Thymus (tissue), 11 donors: ENCODE results near the gene ARRB2. TPM values are rescaled to one million over a fixed set of nuclear protein-coding genes. Genes with fewer than 3 reads are reported as not detected.
A peak's percentile ranks its signal among the peaks of the same experiment; 100 is the strongest.
"Not testable (repeated sequence)": the region's sequence is repeated elsewhere in the genome, so short reads cannot be mapped to it uniquely, and the experiment has no call there.

Experiments used
- DNase-seq, 9 donors: peaks; one replicate each; pipeline ENCODE4 v3.0.0-alpha.2; 2013; ENCODE audit warnings: low spot score in 9 of 9, low read depth in 6 of 9, missing footprints in 1 of 9
- H3K27ac ChIP-seq, 2 donors: one replicate each; pipeline ENCODE4 v1.5.1; 2013; ENCODE audit warnings: control low read depth in 1 of 2, low read depth in 1 of 2, low read length in 1 of 2, mild to moderate bottlenecking in 1 of 2, moderate library complexity in 1 of 2
- H3K27me3 ChIP-seq, 2 donors: one replicate each; pipeline ENCODE4 v1.5.1; 2013; ENCODE audit warnings: low read length in 1 of 2; ENCODE audit not compliant: control insufficient read depth in 2 of 2, insufficient read depth in 1 of 2
- H3K36me3 ChIP-seq, 2 donors: one replicate each; pipeline ENCODE4 v1.5.1; 2013; ENCODE audit warnings: low read length in 1 of 2, mild to moderate bottlenecking in 1 of 2, moderate library complexity in 1 of 2; ENCODE audit not compliant: control insufficient read depth in 2 of 2, insufficient read depth in 2 of 2
- H3K4me1 ChIP-seq, 2 donors: one replicate each; pipeline ENCODE4 v1.5.1; 2013; ENCODE audit warnings: low read length in 2 of 2; ENCODE audit not compliant: control insufficient read depth in 2 of 2, insufficient read depth in 2 of 2
- H3K4me3 ChIP-seq, 2 donors: one replicate each; pipeline ENCODE4 v1.5.1; 2013; ENCODE audit warnings: low read length in 2 of 2, control low read depth in 1 of 2, mild to moderate bottlenecking in 1 of 2
- H3K9me3 ChIP-seq, 2 donors: one replicate each; pipeline ENCODE4 v1.5.1; 2013; ENCODE audit warnings: low read length in 1 of 2, mild to moderate bottlenecking in 1 of 2; ENCODE audit not compliant: control insufficient read depth in 2 of 2, insufficient read depth in 1 of 2
- WGBS: extraction: QIAGEN DNeasy Blood & Tissue Kit; methylation state at CpG from one replicate; pipeline ENCODE4 v1.1.7; 2013; 5-methylcytosine and 5-hydroxymethylcytosine counted together
- polyA plus RNA-seq: library from polyadenylated mRNA; stranded (reverse); fragments of 200-250 nt; gene quantifications from one replicate; pipeline ENCODE4 v1.2.3, GENCODE V29; 2013
- total RNA-seq: library from RNA; stranded (reverse); fragments of 120-200 nt; gene quantifications from one replicate; pipeline ENCODE4 v1.2.4, GENCODE V29; 2013
- donor health status: healthy.

Gene ARRB2
- total and polyA plus RNA-seq, 2 donors: 60.2 to 91.2 TPM

GRCh38 chr17:4706121-4706520 is 4.3 kb upstream of the ARRB2 start:
- Histone ChIP-seq H3K27me3 (no peaks in the 10 kb centered on the region), H3K27ac (no peak overlapping the region), H3K4me3 (no peak overlapping the region), H3K36me3 (no peaks in the 10 kb centered on the region), H3K4me1 (peaks cover 13 to 27% of the 10 kb centered on the region in 2 donors), H3K9me3 (peaks cover 0 to 9% of the 10 kb centered on the region in 2 donors)
- WGBS: 96% methylated on average over 7 of the region's 7 CpGs
- no peak for DNase-seq

- 80% methylated on average over 8 of the region's 8 CpGs for WGBS
- peaks cover 18 to 33% of the 10 kb centered on the region in 2 donors for H3K4me1 ChIP-seq
- H3K4me3 ChIP-seq: no peak overlapping the region
- peak overlapping the region in 1 of 2 donors; percentile 37 for H3K27ac ChIP-seq
- no peaks in the 10 kb centered on the region for H3K27me3 ChIP-seq
- peaks cover 0 to 3% of the 10 kb centered on the region in 2 donors for H3K36me3 ChIP-seq
- peak in 3 of 9 donors; percentile 37 to 54 (median 46) for DNase-seq
- peaks cover 0 to 9% of the 10 kb centered on the region in 2 donors for H3K9me3 ChIP-seq
These were observed 2.0 kb upstream of the ARRB2 start for GRCh38 chr17:4708436-4708835.

GRCh38 chr17:4710693-4711634 is 532 bp downstream of the ARRB2 start:
- Histone ChIP-seq H3K27me3 (no peaks in the 10 kb centered on the region), H3K27ac (peak overlapping the region; percentile 86 to 94), H3K4me3 (peak overlapping the region; percentile 85 to 87), H3K4me1 (peaks cover 29 to 46% of the 10 kb centered on the region in 2 donors), H3K36me3 (peaks cover 1 to 6% of the 10 kb centered on the region in 2 donors), H3K9me3 (peaks cover 0 to 9% of the 10 kb centered on the region in 2 donors)
- 2% methylated on average over 57 of the region's 57 CpGs for WGBS
- DNase-seq: peak in 3 of 9 donors; percentile 41 to 74 (median 42)

- DNase-seq: no peak
- H3K36me3 ChIP-seq: peaks cover 9 to 12% of the 10 kb centered on the region in 2 donors
- peak overlapping the region; percentile 75 to 86 for H3K27ac ChIP-seq
- H3K4me3 ChIP-seq: peak overlapping the region; percentile 85 to 87
- H3K4me1 ChIP-seq: peaks cover 29 to 48% of the 10 kb centered on the region in 2 donors
- no peaks in the 10 kb centered on the region for H3K27me3 ChIP-seq
- H3K9me3 ChIP-seq: peaks cover 0 to 9% of the 10 kb centered on the region in 2 donors
- 17% methylated on average over 6 of the region's 6 CpGs for whole genome bisulfite sequencing
These were observed 1.3 kb downstream of the ARRB2 start for GRCh38 chr17:4711661-4712181.

GRCh38 chr17:4712526-4712925 is 2.1 kb downstream of the ARRB2 start:
- no peaks in the 10 kb centered on the region for H3K27me3 ChIP-seq
- DNase-seq: no peak
- H3K27ac ChIP-seq: no peak overlapping the region
- peaks cover 17 to 20% of the 10 kb centered on the region in 2 donors for H3K36me3 ChIP-seq
- H3K4me3 ChIP-seq: no peak overlapping the region
- WGBS: 95% methylated on average over 3 of the region's 3 CpGs
- peaks cover 0 to 9% of the 10 kb centered on the region in 2 donors for H3K9me3 ChIP-seq
- peaks cover 29 to 53% of the 10 kb centered on the region in 2 donors for H3K4me1 ChIP-seq

- DNase-seq, H3K9me3 ChIP-seq, H3K27me3 ChIP-seq: not testable (repeated sequence)
- Histone ChIP-seq H3K4me3 (peak overlapping the region; percentile 7 to 35), H3K36me3 (peaks cover 34 to 39% of the 10 kb centered on the region in 2 donors), H3K4me1 (peaks cover 29 to 53% of the 10 kb centered on the region in 2 donors), H3K27ac (peak overlapping the region; percentile 81 to 89)
- 52% methylated on average over 10 of the region's 15 CpGs for WGBS
These were observed 4.1 kb downstream of the ARRB2 start for GRCh38 chr17:4714340-4715062.

GRCh38 chr17:4715063-4715744 is 4.8 kb downstream of the ARRB2 start:
- Histone ChIP-seq H3K36me3 (peaks cover 41 to 45% of the 10 kb centered on the region in 2 donors), H3K4me1 (peaks cover 26 to 49% of the 10 kb centered on the region in 2 donors), H3K27ac (peak overlapping the region; percentile 81 to 89), H3K9me3 (no peaks in the 10 kb centered on the region), H3K4me3 (peak overlapping the region; percentile 7 to 35), H3K27me3 (no peaks in the 10 kb centered on the region)
- 32% methylated on average over 11 of the region's 11 CpGs for WGBS
- DNase-seq: peak in 5 of 9 donors; percentile 41 to 83 (median 49)

GRCh38 chr17:4716081-4716480 is 5.6 kb downstream of the ARRB2 start:
- Histone ChIP-seq H3K4me1 (peaks cover 26 to 46% of the 10 kb centered on the region in 2 donors), H3K9me3 (no peaks in the 10 kb centered on the region), H3K36me3 (peaks cover 49 to 50% of the 10 kb centered on the region in 2 donors), H3K4me3 (no peak overlapping the region), H3K27ac (no peak overlapping the region), H3K27me3 (no peaks in the 10 kb centered on the region)
- DNase-seq: no peak
- WGBS: 98% methylated on average over 10 of the region's 10 CpGs
